ENCODE measurements around the gene SNTB2. TPM values are rescaled to one million over a fixed set of nuclear protein-coding genes. Genes with fewer than 3 reads are reported as not detected.

Gene SNTB2
- total and polyA plus RNA-seq, 2 of the 13 experiments (the other 11 are each of a cell fraction or from before 2014, with no cell fraction given): 11.5 to 19.2 TPM

GRCh38 chr16:69329369-69330285 is 142.7 kb downstream of the SNTB2 start (continued):
- TF ChIP-seq, protein P1, sequence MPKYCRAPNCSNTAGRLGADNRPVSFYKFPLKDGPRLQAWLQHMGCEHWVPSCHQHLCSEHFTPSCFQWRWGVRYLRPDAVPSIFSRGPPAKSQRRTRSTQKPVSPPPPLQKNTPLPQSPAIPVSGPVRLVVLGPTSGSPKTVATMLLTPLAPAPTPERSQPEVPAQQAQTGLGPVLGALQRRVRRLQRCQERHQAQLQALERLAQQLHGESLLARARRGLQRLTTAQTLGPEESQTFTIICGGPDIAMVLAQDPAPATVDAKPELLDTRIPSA (CRISPR knock-in tag; IDR thresholded peaks at IDR 0.05; ENCODE audit: borderline replicate concordance): peak; percentile 88; the same call in 1 of the 2 replicates
- TF ChIP-seq KLF6 (CRISPR knock-in tag; IDR thresholded peaks at IDR 0.05) (no peak), HDAC2 (CRISPR knock-in tag; IDR thresholded peaks at IDR 0.05) (no peak), TEAD3 (CRISPR knock-in tag; optimal IDR thresholded peaks at IDR 0.05; ENCODE audit: borderline replicate concordance) (no peak), ZNF12 (CRISPR knock-in tag; IDR thresholded peaks at IDR 0.05) (no peak), HMGA1 (CRISPR knock-in tag; conservative IDR thresholded peaks at IDR 0.05) (no peak), TAF15 (IDR thresholded peaks at IDR 0.05; ENCODE audit: low read depth, low read length, poor library complexity, severe bottlenecking) (no peak), ZNF512B (CRISPR knock-in tag; IDR thresholded peaks at IDR 0.05; ENCODE audit: borderline replicate concordance) (0 out of 2 replicates have a peak, but pooled peaks have one; percentile 70), NCOA2 (CRISPR knock-in tag; IDR thresholded peaks at IDR 0.05) (no peak), ATM (IDR thresholded peaks at IDR 0.05; ENCODE audit: borderline replicate concordance) (no peak), ZNF260 (CRISPR knock-in tag; IDR thresholded peaks at IDR 0.05; ENCODE audit: borderline replicate concordance, low read depth) (no peak), GTF3A (CRISPR knock-in tag; conservative IDR thresholded peaks at IDR 0.05) (no peak), ZNF431 (CRISPR knock-in tag; IDR thresholded peaks at IDR 0.05; ENCODE audit: borderline replicate concordance, low read depth) (0 out of 2 replicates have a peak, but pooled peaks have one; percentile 6), MIER3 (CRISPR knock-in tag; IDR thresholded peaks at IDR 0.05; ENCODE audit: borderline replicate concordance) (no peak), NFYB (CRISPR knock-in tag; IDR thresholded peaks at IDR 0.05) (no peak), RXRB (CRISPR knock-in tag; IDR thresholded peaks at IDR 0.05; ENCODE audit: borderline replicate concordance) (no peak), FOXP1 (IDR thresholded peaks at IDR 0.05) (no peak), FOXP1 (CRISPR knock-in tag; IDR thresholded peaks at IDR 0.05) (no peak), RAD51 (IDR thresholded peaks at IDR 0.05; ENCODE audit: borderline replicate concordance) (no peak), GATAD1 (CRISPR knock-in tag; IDR thresholded peaks at IDR 0.05) (no peak), ZNF713 (CRISPR knock-in tag; IDR thresholded peaks at IDR 0.05) (no peak)
- TF ChIP-seq, protein P2, sequence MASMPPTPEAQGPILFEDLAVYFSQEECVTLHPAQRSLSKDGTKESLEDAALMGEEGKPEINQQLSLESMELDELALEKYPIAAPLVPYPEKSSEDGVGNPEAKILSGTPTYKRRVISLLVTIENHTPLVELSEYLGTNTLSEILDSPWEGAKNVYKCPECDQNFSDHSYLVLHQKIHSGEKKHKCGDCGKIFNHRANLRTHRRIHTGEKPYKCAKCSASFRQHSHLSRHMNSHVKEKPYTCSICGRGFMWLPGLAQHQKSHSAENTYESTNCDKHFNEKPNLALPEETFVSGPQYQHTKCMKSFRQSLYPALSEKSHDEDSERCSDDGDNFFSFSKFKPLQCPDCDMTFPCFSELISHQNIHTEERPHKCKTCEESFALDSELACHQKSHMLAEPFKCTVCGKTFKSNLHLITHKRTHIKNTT (CRISPR knock-in tag; IDR thresholded peaks at IDR 0.05): no peak
- TF ChIP-seq, protein P3, sequence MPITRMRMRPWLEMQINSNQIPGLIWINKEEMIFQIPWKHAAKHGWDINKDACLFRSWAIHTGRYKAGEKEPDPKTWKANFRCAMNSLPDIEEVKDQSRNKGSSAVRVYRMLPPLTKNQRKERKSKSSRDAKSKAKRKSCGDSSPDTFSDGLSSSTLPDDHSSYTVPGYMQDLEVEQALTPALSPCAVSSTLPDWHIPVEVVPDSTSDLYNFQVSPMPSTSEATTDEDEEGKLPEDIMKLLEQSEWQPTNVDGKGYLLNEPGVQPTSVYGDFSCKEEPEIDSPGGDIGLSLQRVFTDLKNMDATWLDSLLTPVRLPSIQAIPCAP (CRISPR knock-in tag; IDR thresholded peaks at IDR 0.05; ENCODE audit: low read depth): no peak
- TF ChIP-seq, protein P4, sequence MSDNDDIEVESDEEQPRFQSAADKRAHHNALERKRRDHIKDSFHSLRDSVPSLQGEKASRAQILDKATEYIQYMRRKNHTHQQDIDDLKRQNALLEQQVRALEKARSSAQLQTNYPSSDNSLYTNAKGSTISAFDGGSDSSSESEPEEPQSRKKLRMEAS (IDR thresholded peaks at IDR 0.05): no peak
- TF ChIP-seq, protein P5, sequence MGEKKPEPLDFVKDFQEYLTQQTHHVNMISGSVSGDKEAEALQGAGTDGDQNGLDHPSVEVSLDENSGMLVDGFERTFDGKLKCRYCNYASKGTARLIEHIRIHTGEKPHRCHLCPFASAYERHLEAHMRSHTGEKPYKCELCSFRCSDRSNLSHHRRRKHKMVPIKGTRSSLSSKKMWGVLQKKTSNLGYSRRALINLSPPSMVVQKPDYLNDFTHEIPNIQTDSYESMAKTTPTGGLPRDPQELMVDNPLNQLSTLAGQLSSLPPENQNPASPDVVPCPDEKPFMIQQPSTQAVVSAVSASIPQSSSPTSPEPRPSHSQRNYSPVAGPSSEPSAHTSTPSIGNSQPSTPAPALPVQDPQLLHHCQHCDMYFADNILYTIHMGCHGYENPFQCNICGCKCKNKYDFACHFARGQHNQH (CRISPR knock-in tag; IDR thresholded peaks at IDR 0.05): no peak
